HCT116 (cell line): Measurements from ENCODE around the gene ATP5PD. TPM values are rescaled to one million over a fixed set of nuclear protein-coding genes. Genes with fewer than 3 reads are reported as not detected.

Experiments used
- ATAC-seq: fragments of 200-7000 bp; cut with Tn5 transposase; 2 replicates; pipeline ENCODE4 v1.9.1; 2020; ENCODE audit warnings: mild to moderate bottlenecking, moderate library complexity
- BruUV-seq: library from RNA; stranded (reverse); fragments of 400-500 nt; replicated peaks from 2 replicates; lab custom pipeline; 2021; lab: Mats Ljungman, UMichigan
- CTCF ChIA-PET: fragments of 300-600 bp; sonication (Branson Sonifier 250); formaldehyde crosslinking; loops from one replicate; lab custom pipeline; 2021; ENCODE audit warnings: antibody characterized with exemption; lab: Charles Lee
- POLR2A ChIA-PET: fragments of 300-600, 350-600 bp; sonication (Branson Sonifier 250); formaldehyde crosslinking; loops from one replicate; lab custom pipeline; 2021; ENCODE audit warnings: antibody characterized with exemption; lab: Charles Lee
- RAD21 ChIA-PET, 2 experiments: fragments of 300-600 bp; sonication (Branson Sonifier 250); formaldehyde crosslinking; loops; one replicate each; lab custom pipeline; 2023; ENCODE audit warnings: low total read pairs in 2 of 2; ENCODE audit not compliant: uncharacterized antibody in 2 of 2, unreplicated experiment in 2 of 2, low non-redundant PET in 1 of 2; lab: Charles Lee
- DNase-seq: peaks from one replicate; pipeline ENCODE4 v3.0.0-alpha.2; 2010; ENCODE audit warnings: low read depth, low spot score
- H2AFZ ChIP-seq: fragments of 200-600 bp; shearing (Covaris generic), sonication (generic); 2 replicates; pipeline ENCODE4 v1.6.1; 2017; ENCODE audit warnings: low read depth, mixed run types, mixed read lengths, antibody characterized with exemption, low read length; ENCODE audit not compliant: poor library complexity, severe bottlenecking
- H3K27ac ChIP-seq: 2 replicates; pipeline ENCODE4 v1.5.1; 2012; ENCODE audit warnings: low read depth, low read length
- H3K27me3 ChIP-seq: fragments of 200-600 bp; sonication (generic); 2 replicates; pipeline ENCODE4 v1.6.1; 2016; ENCODE audit warnings: mixed run types, low read length, mixed read lengths; ENCODE audit not compliant: insufficient read depth
- H3K36me3 ChIP-seq, 2 experiments: fragments of 200-500 bp in 1 of 2; fragments of 200-600 bp in 1 of 2; sonication (Bioruptor generic) in 1 of 2; sonication (generic) in 1 of 2; 2 replicates each; pipeline versions ENCODE4 v1.5.1 to v1.6.1; 2014 to 2016; ENCODE audit warnings: low read length in 2 of 2, inconsistent platforms in 1 of 2, mixed read lengths in 1 of 2, mixed run types in 1 of 2; ENCODE audit not compliant: insufficient read depth in 2 of 2, control insufficient read depth in 1 of 2
- H3K4me1 ChIP-seq, 2 experiments: fragments of 200-600 bp in 1 of 2; sonication (generic) in 1 of 2; 2 replicates each; pipeline versions ENCODE4 v1.5.1 to v1.6.1; 2012 to 2017; ENCODE audit warnings: low read length in 2 of 2, inconsistent platforms in 1 of 2, mild to moderate bottlenecking in 1 of 2, mixed read lengths in 1 of 2, mixed run types in 1 of 2, moderate library complexity in 1 of 2; ENCODE audit not compliant: insufficient read depth in 2 of 2, control insufficient read depth in 1 of 2
- H3K4me2 ChIP-seq: fragments of 200-600 bp; sonication (generic); 2 replicates; pipeline ENCODE4 v1.6.1; 2017; ENCODE audit warnings: mixed run types, low read length, mixed read lengths
- H3K4me3 ChIP-seq, 2 experiments: fragments of 200-600 bp in 1 of 2; sonication (generic) in 1 of 2; replicated peaks in 1 of 2; 2 replicates each; pipeline ENCODE4 v1.5.1; 2011 to 2016; ENCODE audit warnings: low read length in 2 of 2, control low read depth in 1 of 2, low read depth in 1 of 2, mild to moderate bottlenecking in 1 of 2, mixed read lengths in 1 of 2, mixed run types in 1 of 2
- H3K79me2 ChIP-seq: fragments of 200-600 bp; sonication (generic); 2 replicates; pipeline ENCODE4 v1.6.1; 2017; ENCODE audit warnings: mild to moderate bottlenecking, mixed run types, low read length, moderate library complexity, mixed read lengths; ENCODE audit not compliant: insufficient read depth
- H3K9ac ChIP-seq: fragments of 200-600 bp; sonication (generic); 2 replicates; pipeline ENCODE4 v1.6.1; 2016; ENCODE audit warnings: low read length, mixed read lengths
- H3K9me2 ChIP-seq: fragments of 200-600 bp; sonication (generic), shearing (Covaris generic); 2 replicates; pipeline ENCODE4 v1.6.1; 2017; ENCODE audit warnings: mixed run types, mild to moderate bottlenecking, moderate library complexity; ENCODE audit not compliant: insufficient read depth
- H3K9me3 ChIP-seq, 2 experiments: fragments of 200-500 bp in 1 of 2; fragments of 200-600 bp in 1 of 2; sonication (Bioruptor generic) in 1 of 2; sonication (generic) in 1 of 2; 2 replicates each; pipeline ENCODE4 v1.6.1; 2014 to 2017; ENCODE audit warnings: low read length in 2 of 2, mixed read lengths in 2 of 2, inconsistent platforms in 1 of 2, low read depth in 1 of 2, mild to moderate bottlenecking in 1 of 2, mixed run types in 1 of 2, moderate library complexity in 1 of 2; ENCODE audit not compliant: control insufficient read depth in 1 of 2, insufficient read depth in 1 of 2
- H4K20me1 ChIP-seq: fragments of 200-600 bp; sonication (generic), shearing (Covaris generic); 2 replicates; pipeline ENCODE4 v1.6.1; 2017; ENCODE audit warnings: mixed run types, mild to moderate bottlenecking, moderate library complexity; ENCODE audit not compliant: insufficient read depth
- ATF3 ChIP-seq: IDR thresholded peaks from 2 replicates; pipeline ENCODE4 v1.6.1; 2012
- CBX3 ChIP-seq: IDR thresholded peaks from 2 replicates; pipeline ENCODE4 v1.6.1; 2012; ENCODE audit warnings: low read depth
- CEBPB ChIP-seq: IDR thresholded peaks from 2 replicates; pipeline ENCODE4 v1.6.1; 2012; ENCODE audit warnings: low read depth
- CTCF ChIP-seq, 3 experiments: fragments of 200-600 bp in 1 of 3; sonication (generic) in 1 of 3; IDR thresholded peaks in 2 of 3; conservative IDR thresholded peaks in 1 of 3; 2 replicates each; pipeline ENCODE4 v1.5.1; 2012 to 2017; ENCODE audit warnings: low read depth in 2 of 3, low read length in 2 of 3, antibody characterized with exemption in 1 of 3, borderline replicate concordance in 1 of 3, control low read depth in 1 of 3, mild to moderate bottlenecking in 1 of 3, mixed read lengths in 1 of 3, mixed run types in 1 of 3, moderate library complexity in 1 of 3; ENCODE audit not compliant: insufficient read depth in 1 of 3
- ELF1 ChIP-seq: IDR thresholded peaks from 2 replicates; pipeline ENCODE4 v1.6.1; 2012; ENCODE audit warnings: low read depth, borderline replicate concordance
- EZH2phosphoT487 ChIP-seq: fragments of 200-600 bp; IDR thresholded peaks from 2 replicates; pipeline ENCODE4 v1.6.1; 2018; ENCODE audit warnings: antibody characterized with exemption, borderline replicate concordance
- POLR2A ChIP-seq: IDR thresholded peaks from 2 replicates; pipeline ENCODE4 v1.7.0; 2011; ENCODE audit warnings: borderline replicate concordance; ENCODE audit not compliant: insufficient read depth, insufficient read length; ENCODE audit errors: extremely low read depth
- POLR2AphosphoS5 ChIP-seq: IDR thresholded peaks from 2 replicates; pipeline ENCODE4 v1.6.1; 2011; ENCODE audit warnings: mild to moderate bottlenecking, low read depth, low read length, moderate library complexity
- RAD21 ChIP-seq: IDR thresholded peaks from 2 replicates; pipeline ENCODE4 v1.6.1; 2012; ENCODE audit warnings: low read depth, mild to moderate bottlenecking
- REST ChIP-seq: IDR thresholded peaks from 2 replicates; pipeline ENCODE4 v1.6.1; 2012; ENCODE audit warnings: low read depth
- SIN3A ChIP-seq: IDR thresholded peaks from 2 replicates; pipeline ENCODE4 v1.6.1; 2012; ENCODE audit warnings: low read depth
- SRF ChIP-seq: IDR thresholded peaks from 2 replicates; pipeline ENCODE4 v1.6.1; 2012; ENCODE audit warnings: low read depth
- TCF7L2 ChIP-seq: IDR thresholded peaks from 2 replicates; pipeline ENCODE4 v1.7.0; 2011; ENCODE audit warnings: borderline replicate concordance, inconsistent platforms; ENCODE audit not compliant: insufficient read depth, insufficient read length; ENCODE audit errors: extremely low read depth
- ZFX ChIP-seq: fragments of 450-650 bp; IDR thresholded peaks from 2 replicates; pipeline ENCODE4 v1.6.1; 2017
- intact Hi-C: fragments of 100-400 bp; cut with micrococcal nuclease; formaldehyde crosslinking; loops from 2 replicates; pipeline ENCODE4 v1.10.0; 2022
- total RNA-seq: library from RNA; stranded (reverse); gene quantifications from one replicate; pipeline ENCODE4 v1.2.1, GENCODE V29; 2021; ENCODE audit not compliant: unreplicated experiment

Gene ATP5PD
- total RNA-seq, 1 experiment from 2014 or later = 407 TPM

- ATAC-seq (no peak), DNase-seq (no peak)
- CTCF ChIA-PET = interaction anchor here (1.1 kb wide), 1 partner anchor 58 kb away, joined by 3 read pairs; no protein-coding TSS in a partner anchor
- H3K9me3 ChIP-seq = no peaks in the 10 kb centered on the region
- H4K20me1 ChIP-seq = no peaks in the 10 kb centered on the region
- H3K4me1 ChIP-seq = no peaks in the 10 kb centered on the region
- no peaks in the 10 kb centered on the region for H3K9me2 ChIP-seq
- POLR2A ChIA-PET = no interaction called here
- H3K4me2 ChIP-seq = no peak overlapping the region
- intact Hi-C loops = no loop called here
- no peaks in the 10 kb centered on the region for H3K27me3 ChIP-seq
- H3K9ac ChIP-seq = no peak overlapping the region
- no peak for TF ChIP-seq SRF
- TF ChIP-seq POLR2A = no peak
- TF ChIP-seq ATF3 = no peak
- no peak for TF ChIP-seq POLR2AphosphoS5
- no peak for TF ChIP-seq TCF7L2
- TF ChIP-seq CBX3 = no peak
- TF ChIP-seq CEBPB = no peak
- TF ChIP-seq CTCF (IDR thresholded peaks at IDR 0.05 in 2 of 3, conservative IDR thresholded peaks at IDR 0.05 in 1 of 3; ENCODE audit: borderline replicate concordance in 1 of 3, insufficient read depth in 1 of 3, low read depth in 2 of 3, low read length in 2 of 3) = no peak
- no peak for TF ChIP-seq REST
- TF ChIP-seq RAD21 = no peak
- TF ChIP-seq SIN3A = no peak
- no peak for TF ChIP-seq EZH2phosphoT487
- TF ChIP-seq ELF1 = no peak
- no peak for TF ChIP-seq ZFX
- H3K4me3 ChIP-seq = no peak overlapping the region
- H3K79me2 ChIP-seq = peaks cover 16% of the 10 kb centered on the region
- H2AFZ ChIP-seq = no peak overlapping the region
- BruUV-seq = no TSS peak
- RAD21 ChIA-PET = no interaction called here
- H3K27ac ChIP-seq = no peak overlapping the region
- peaks cover 11 to 33% of the 10 kb centered on the region in 2 experiments; a peak in 3 of 4 replicates for H3K36me3 ChIP-seq
Measured at GRCh38 chr17:75019710-75020109, 27.1 kb downstream of the ATP5PD start.
